ENCODE measurements around the gene PTPN5.

Gene PTPN5

DNA sequence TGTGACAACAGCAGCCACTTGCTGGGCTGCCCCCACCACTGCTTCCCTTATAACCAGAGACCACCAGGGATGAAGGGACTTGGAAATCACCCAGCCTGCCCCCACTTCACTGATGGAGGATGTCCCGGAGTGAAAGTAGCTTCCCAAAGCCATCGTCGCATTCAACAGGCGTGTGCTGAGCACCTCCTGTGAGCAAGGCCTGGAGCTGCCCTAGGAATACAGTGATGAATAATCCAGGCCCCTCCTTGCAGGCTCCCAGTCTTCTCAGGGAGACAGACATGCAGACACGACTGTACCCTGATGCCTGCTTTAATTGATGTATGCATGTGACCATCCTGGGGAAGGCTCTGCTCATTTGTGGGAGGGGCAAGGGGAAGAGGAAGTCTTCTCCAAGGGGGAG lies 22.6 kb downstream of the PTPN5 start:
- TF ChIP-seq, protein P1, sequence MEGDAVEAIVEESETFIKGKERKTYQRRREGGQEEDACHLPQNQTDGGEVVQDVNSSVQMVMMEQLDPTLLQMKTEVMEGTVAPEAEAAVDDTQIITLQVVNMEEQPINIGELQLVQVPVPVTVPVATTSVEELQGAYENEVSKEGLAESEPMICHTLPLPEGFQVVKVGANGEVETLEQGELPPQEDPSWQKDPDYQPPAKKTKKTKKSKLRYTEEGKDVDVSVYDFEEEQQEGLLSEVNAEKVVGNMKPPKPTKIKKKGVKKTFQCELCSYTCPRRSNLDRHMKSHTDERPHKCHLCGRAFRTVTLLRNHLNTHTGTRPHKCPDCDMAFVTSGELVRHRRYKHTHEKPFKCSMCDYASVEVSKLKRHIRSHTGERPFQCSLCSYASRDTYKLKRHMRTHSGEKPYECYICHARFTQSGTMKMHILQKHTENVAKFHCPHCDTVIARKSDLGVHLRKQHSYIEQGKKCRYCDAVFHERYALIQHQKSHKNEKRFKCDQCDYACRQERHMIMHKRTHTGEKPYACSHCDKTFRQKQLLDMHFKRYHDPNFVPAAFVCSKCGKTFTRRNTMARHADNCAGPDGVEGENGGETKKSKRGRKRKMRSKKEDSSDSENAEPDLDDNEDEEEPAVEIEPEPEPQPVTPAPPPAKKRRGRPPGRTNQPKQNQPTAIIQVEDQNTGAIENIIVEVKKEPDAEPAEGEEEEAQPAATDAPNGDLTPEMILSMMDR (IDR thresholded peaks at IDR 0.05; ENCODE audit: low read depth, low read length, missing control alignments) = no peak
- DNase-seq (ENCODE audit: extremely low read depth, low read depth) = no peak
- no peak overlapping the region for H3K4me3 ChIP-seq (replicated peaks; ENCODE audit: low read depth, low read length)

- TF ChIP-seq, protein P1 (IDR thresholded peaks at IDR 0.05; ENCODE audit: low read depth, low read length, missing control alignments) = no peak
Observed at GRCh38 chr11:18768472-18768901, 23.1 kb downstream of the PTPN5 start.

GRCh38 chr11:18766015-18766414 lies 25.6 kb downstream of the PTPN5 start:
- DNase-seq (ENCODE audit: extremely low read depth, low read depth) = no peak
- TF ChIP-seq, protein P1 (IDR thresholded peaks at IDR 0.05; ENCODE audit: low read depth, low read length, missing control alignments) = no peak
- no peak overlapping the region for H3K4me3 ChIP-seq (replicated peaks; ENCODE audit: low read depth, low read length)

More at GRCh38 chr11:18768472-18768901, 23.1 kb downstream of the PTPN5 start:
- no peak overlapping the region for H3K4me3 ChIP-seq (replicated peaks; ENCODE audit: low read depth, low read length)
- DNase-seq (ENCODE audit: extremely low read depth, low read depth) = no peak

- H3K4me3 ChIP-seq (replicated peaks; ENCODE audit: low read depth, low read length) = no peak overlapping the region
- TF ChIP-seq, protein P1 (IDR thresholded peaks at IDR 0.05; ENCODE audit: low read depth, low read length, missing control alignments) = no peak
- no peak for DNase-seq (ENCODE audit: extremely low read depth, low read depth)
Observed at GRCh38 chr11:18765554-18765953, 26.0 kb downstream of the PTPN5 start.

DNA sequence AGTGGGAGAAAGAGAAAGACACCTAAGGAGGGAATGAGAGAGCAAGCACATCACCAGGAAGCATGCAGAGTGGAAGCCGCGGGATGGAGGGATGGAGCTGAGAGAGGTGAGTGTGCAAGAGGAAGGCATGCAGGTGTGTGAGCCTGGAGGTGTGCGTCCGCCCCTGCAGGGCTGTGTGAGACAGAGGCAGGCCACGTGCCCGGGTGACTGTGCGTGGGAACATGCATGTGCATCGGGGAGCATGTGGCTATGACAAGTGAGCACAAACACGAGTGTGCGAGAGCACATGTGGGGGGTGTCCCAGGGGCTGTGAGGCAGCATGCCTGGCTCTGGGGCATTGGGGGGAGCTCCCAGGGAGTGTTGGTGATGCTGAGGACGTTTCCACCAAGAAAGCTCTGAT lies 29.9 kb downstream of the PTPN5 start:
- TF ChIP-seq, protein P1 (IDR thresholded peaks at IDR 0.05; ENCODE audit: low read depth, low read length, missing control alignments) = no peak
- no peak for DNase-seq (ENCODE audit: extremely low read depth, low read depth)

GRCh38 chr11:18761144-18761543 lies 30.5 kb downstream of the PTPN5 start:
- H3K4me3 ChIP-seq (replicated peaks; ENCODE audit: low read depth, low read length) = no peak overlapping the region
- DNase-seq (ENCODE audit: extremely low read depth, low read depth) = no peak
- TF ChIP-seq, protein P1 (IDR thresholded peaks at IDR 0.05; ENCODE audit: low read depth, low read length, missing control alignments) = no peak

More for the DNA sequence above, 29.9 kb downstream of the PTPN5 start:
- no peak overlapping the region for H3K4me3 ChIP-seq (replicated peaks; ENCODE audit: low read depth, low read length)

- TF ChIP-seq, protein P1 (IDR thresholded peaks at IDR 0.05; ENCODE audit: low read depth, low read length, missing control alignments) = no peak
- H3K4me3 ChIP-seq (replicated peaks; ENCODE audit: low read depth, low read length) = no peak overlapping the region
- DNase-seq (ENCODE audit: extremely low read depth, low read depth) = no peak
Observed at GRCh38 chr11:18757811-18758210, 33.8 kb downstream of the PTPN5 start.

Data from HFF-Myc (cell line).